Ovary (tissue), 9 donors: ENCODE data around the gene MRPS5. TPM values are rescaled to one million over a fixed set of nuclear protein-coding genes. Genes with fewer than 3 reads are reported as not detected.

Source experiments
- DNase-seq, 5 donors: peaks; one replicate each; pipeline ENCODE4 v3.0.0-alpha.2; 2019 to 2020
- H3K27ac ChIP-seq, 2 donors: fragments of 200-600 bp; one replicate each; pipeline versions ENCODE4 v1.5.1 to v1.8.0; 2019 to 2022
- H3K27me3 ChIP-seq: fragments of 200-600 bp; one replicate; pipeline ENCODE4 v1.8.0; 2022
- H3K36me3 ChIP-seq: fragments of 200-600 bp; sonication (generic); one replicate; pipeline ENCODE4 v1.5.1; 2019
- H3K4me1 ChIP-seq: one replicate; pipeline ENCODE4 v1.8.1; 2013; ENCODE audit warnings: mild to moderate bottlenecking, moderate library complexity; ENCODE audit not compliant: insufficient read depth
- H3K4me3 ChIP-seq: fragments of 200-600 bp; sonication (generic); one replicate; pipeline ENCODE4 v1.5.1; 2017
- H3K9me3 ChIP-seq, 2 donors: fragments of 200-600 bp in 1 of 2; sonication (generic) in 1 of 2; one replicate each; pipeline versions ENCODE4 v1.5.1 to v1.8.1; 2013 to 2019; ENCODE audit warnings: mild to moderate bottlenecking in 1 of 2, moderate library complexity in 1 of 2
- CTCF ChIP-seq, 3 donors: fragments of 450-650 bp in 2 of 3; fragments of 200-600 bp in 1 of 3; IDR thresholded peaks; one replicate each; pipeline versions ENCODE4 v1.5.1 to v1.8.0; 2016 to 2022; ENCODE audit warnings: antibody characterized with exemption in 3 of 3, mild to moderate bottlenecking in 1 of 3
- EP300 ChIP-seq: sonication (generic); formaldehyde crosslinking; IDR thresholded peaks from one replicate; pipeline ENCODE4 v1.6.1; 2017; ENCODE audit warnings: antibody characterized with exemption
- POLR2A ChIP-seq: fragments of 450-650 bp; IDR thresholded peaks from one replicate; pipeline ENCODE4 v1.6.1; 2017; ENCODE audit warnings: antibody characterized with exemption, mild to moderate bottlenecking, moderate library complexity
- WGBS, 3 donors: extraction: QIAGEN DNeasy Blood & Tissue Kit in 1 of 3; methylation state at CpG; one replicate each; pipeline versions ENCODE4 v1.1.5 to v1.1.7; 2013 to 2017; 5-methylcytosine and 5-hydroxymethylcytosine counted together
- intact Hi-C, 4 donors: fragments of 100-400 bp; cut with DNase I; formaldehyde crosslinking; loops; one replicate each; pipeline versions ENCODE4 v1.11.0 to v1.15.1; 2022 to 2023
- polyA plus RNA-seq, 2 donors: library from polyadenylated mRNA; stranded (reverse); fragments of 200-250 nt in 1 of 2; fragments of 350-450 nt in 1 of 2; fragmentation: Illumina TruSeq in 1 of 2; extraction: RNeasy Lipid Tissue Mini Kit (QIAGEN cat#74804) in 1 of 2; gene quantifications; one replicate each; pipeline ENCODE4 v1.2.3, GENCODE V29; 2013 to 2014
- total RNA-seq, 7 donors: library from RNA; depleted of rRNA in 2 of 7; stranded (reverse); fragments of >200 nt in 2 of 7; fragmentation: NEBNext Ultra II Directional in 3 of 7; extraction: Animal tissue kit (Norgen Biotek cat#: 25700) in 3 of 7; gene quantifications; one replicate each; pipeline versions ENCODE4 v1.1.0 to v1.2.4, GENCODE V29; 2016 to 2023
- donor health status: DM: no; HTN: no; CAD: no; lungs with moderate emphysema.
- donor health status: DM: no; HTN: no; CAD: no.
- donor health status: Bipolar disorder and iron deficiency.
- donor health status: DM: yes; HTN: yes; CAD: no.
- donor health status: DM: no; HTN: no; CAD: no.
- donor health status: DM: yes; HTN: yes; CAD: no.

MRPS5 gene
- total and polyA plus RNA-seq, 9 donors, result 32.4 to 62.9 (median 39.7) TPM

GRCh38 chr2:95082477-95082876 is 39.1 kb downstream of the MRPS5 start:
- Histone ChIP-seq H3K27ac (no peak overlapping the region), H3K4me3 (no peak overlapping the region), H3K27me3 (no peaks in the 10 kb centered on the region), H3K4me1 (no peaks in the 10 kb centered on the region), H3K36me3 (no peaks in the 10 kb centered on the region), H3K9me3 (no peaks in the 10 kb centered on the region)
- intact Hi-C loops, result no loop called here
- DNase-seq, result no peak
- TF ChIP-seq POLR2A (no peak), EP300 (no peak), CTCF (IDR thresholded peaks at IDR 0.05) (no peak)
- WGBS, 3 donors, result 80 to 89% (median 87%) methylated on average over 2 of the region's 2 CpGs

GRCh38 chr2:95079199-95079683 is 42.4 kb downstream of the MRPS5 start:
- Histone ChIP-seq H3K9me3 (no peaks in the 10 kb centered on the region), H3K4me3 (no peak overlapping the region), H3K27ac (no peak overlapping the region), H3K36me3 (no peaks in the 10 kb centered on the region), H3K27me3 (no peaks in the 10 kb centered on the region), H3K4me1 (no peaks in the 10 kb centered on the region)
- DNase-seq, result no peak
- 24 to 33% (median 27%) methylated on average over 7 of the region's 7 CpGs for WGBS, 3 donors
- intact Hi-C loops, result loop anchor here in 1 of 4 donors (10.0 kb wide), 1 partner anchor 656 kb away; no protein-coding TSS in a partner anchor
- TF ChIP-seq POLR2A, result no peak
- no peak for TF ChIP-seq EP300
- no peak for TF ChIP-seq CTCF (IDR thresholded peaks at IDR 0.05)

GRCh38 chr2:95077861-95078603 is 43.6 kb downstream of the MRPS5 start:
- no peaks in the 10 kb centered on the region for H3K27me3 ChIP-seq

GRCh38 chr2:95077530-95077825 is 44.1 kb downstream of the MRPS5 start:
- H3K36me3 ChIP-seq, result no peaks in the 10 kb centered on the region
- H3K27ac ChIP-seq, result no peak overlapping the region
- no peaks in the 10 kb centered on the region for H3K9me3 ChIP-seq
- intact Hi-C loops, result loop anchor here in 1 of 4 donors (10.0 kb wide), 1 partner anchor 657 kb away; no protein-coding TSS in a partner anchor
- no peaks in the 10 kb centered on the region for H3K27me3 ChIP-seq
- no peaks in the 10 kb centered on the region for H3K4me1 ChIP-seq
- 15 to 33% (median 17%) methylated on average over 3 of the region's 3 CpGs for WGBS, 3 donors
- no peak for DNase-seq
- H3K4me3 ChIP-seq, result no peak overlapping the region
- TF ChIP-seq CTCF (IDR thresholded peaks at IDR 0.05) (no peak), EP300 (no peak), POLR2A (no peak)

More at GRCh38 chr2:95077861-95078603, 43.6 kb downstream of the MRPS5 start:
- TF ChIP-seq CTCF (IDR thresholded peaks at IDR 0.05), result no peak
- no peak for TF ChIP-seq EP300
- TF ChIP-seq POLR2A, result no peak
- DNase-seq, result no peak
- intact Hi-C loops, result loop anchor here in 1 of 4 donors (10.0 kb wide), 1 partner anchor 657 kb away; no protein-coding TSS in a partner anchor
- Histone ChIP-seq H3K36me3 (no peaks in the 10 kb centered on the region), H3K4me3 (no peak overlapping the region), H3K9me3 (no peaks in the 10 kb centered on the region), H3K4me1 (no peaks in the 10 kb centered on the region), H3K27ac (no peak overlapping the region)
- 37 to 60% (median 46%) methylated on average over 10 of the region's 10 CpGs for WGBS, 3 donors
